Measurements from ENCODE around the gene BORCS5.

BORCS5 gene

DNA sequence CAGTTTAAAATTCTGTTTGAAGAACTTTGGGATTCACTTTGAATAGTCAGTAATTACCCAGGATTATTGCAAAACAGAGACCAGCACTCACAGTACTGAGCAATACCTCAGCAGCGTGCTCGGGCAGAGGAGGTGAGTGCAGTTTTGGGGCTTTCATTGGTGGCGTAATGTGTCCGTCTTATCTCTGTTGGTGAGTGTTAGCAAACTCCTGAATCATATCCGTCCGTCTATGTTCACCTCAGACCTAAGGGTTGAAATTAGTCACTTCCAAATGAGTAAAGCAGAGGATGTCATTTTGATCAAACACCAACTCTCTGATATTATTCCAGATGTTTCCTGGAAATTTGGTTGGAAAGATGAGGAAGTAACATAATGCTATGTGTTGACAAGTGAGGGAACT lies 82.8 kb downstream of the BORCS5 start:
- DNase-seq, result no peak

- DNase-seq, result peak; percentile 86
Measured at GRCh38 chr12:12440784-12441428, 84.0 kb downstream of the BORCS5 start.

DNA sequence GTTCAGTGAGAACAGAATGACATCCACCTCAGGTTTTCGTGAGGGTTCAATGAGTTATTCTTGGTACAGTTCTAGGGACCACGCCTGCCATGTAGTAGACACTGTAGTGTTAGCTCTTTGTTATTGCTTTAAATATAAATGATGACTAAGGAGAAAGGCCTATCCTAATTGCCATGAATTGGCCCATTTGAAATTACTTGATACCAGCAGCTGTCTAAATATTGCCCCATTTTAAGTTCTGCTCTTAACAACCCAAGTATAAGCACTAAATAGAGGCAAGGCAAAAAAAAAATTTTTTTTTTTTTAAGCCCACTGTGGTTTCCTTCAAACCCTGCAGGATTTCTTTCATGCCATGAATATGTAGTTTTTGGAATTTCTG lies 84.5 kb downstream of the BORCS5 start:
- peak; percentile 42 for DNase-seq

DNA sequence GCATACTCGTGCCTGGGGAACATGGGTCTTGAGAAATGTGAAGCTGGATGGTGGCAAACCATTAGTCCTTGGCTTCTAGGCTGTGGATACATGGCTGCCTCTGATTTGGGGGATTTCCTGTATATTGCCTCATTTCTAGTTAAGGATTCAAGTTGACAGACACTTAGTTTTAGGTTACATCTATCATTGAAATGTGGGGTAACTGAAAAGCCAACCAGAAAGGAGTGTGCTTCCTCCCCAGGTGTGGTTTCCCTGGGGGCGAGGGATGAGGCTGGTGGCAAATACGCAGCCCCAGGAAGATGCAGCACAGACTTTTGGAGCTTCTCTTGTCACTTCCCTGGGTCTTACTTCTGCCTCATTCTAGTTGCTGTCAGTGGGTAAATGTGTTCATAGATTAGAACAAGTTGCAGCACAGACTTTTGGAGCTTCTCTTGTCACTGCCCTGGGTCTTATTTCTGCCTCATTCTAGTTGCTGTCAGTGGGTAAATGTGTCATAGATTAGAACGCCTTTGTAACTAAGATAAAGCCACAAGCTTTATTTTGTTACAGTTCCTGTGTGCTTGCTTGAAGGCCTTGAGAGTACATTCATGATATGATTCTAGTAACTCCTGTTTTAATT lies 85.1 kb downstream of the BORCS5 start:
- DNase-seq, result no peak

- no peak for DNase-seq
Measured at GRCh38 chr12:12442548-12443071, 85.7 kb downstream of the BORCS5 start.

- DNase-seq, result no peak
Measured at GRCh38 chr12:12443431-12443878, 86.6 kb downstream of the BORCS5 start.

DNA sequence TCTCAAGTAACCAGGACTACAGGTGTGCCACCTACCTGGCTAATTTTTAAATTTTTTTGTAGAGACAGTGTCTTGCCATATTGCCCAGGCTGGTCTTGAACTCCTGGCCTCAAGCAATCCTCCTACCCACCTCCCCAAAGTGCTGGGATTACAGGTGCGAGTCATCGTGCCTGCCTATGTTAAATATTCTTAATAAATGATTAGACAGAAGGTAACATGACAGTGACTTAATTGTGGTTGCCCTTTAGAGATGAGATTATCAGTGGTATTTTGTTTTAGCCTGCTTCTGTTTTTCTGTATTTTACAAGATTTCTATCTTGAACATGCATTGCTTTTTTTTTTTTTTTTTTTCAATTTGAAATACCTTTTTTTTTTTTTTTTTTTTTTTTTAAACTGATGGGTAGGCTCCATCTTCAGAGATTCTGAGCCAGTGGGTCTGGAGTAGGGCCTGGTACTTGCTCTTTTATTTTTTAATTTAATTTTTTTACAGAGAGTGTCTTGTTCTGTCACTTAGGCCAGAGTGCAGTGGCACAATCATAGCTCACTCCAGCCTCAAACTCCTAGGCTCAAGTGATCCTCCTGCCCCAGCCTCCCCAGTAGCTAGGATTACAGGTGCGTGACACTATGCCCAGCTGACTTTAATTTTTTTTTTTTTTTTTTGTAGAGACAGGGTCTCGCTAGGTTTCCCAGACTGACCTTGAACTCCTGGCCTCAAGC lies 88.4 kb downstream of the BORCS5 start:
- no peak for DNase-seq

DNA sequence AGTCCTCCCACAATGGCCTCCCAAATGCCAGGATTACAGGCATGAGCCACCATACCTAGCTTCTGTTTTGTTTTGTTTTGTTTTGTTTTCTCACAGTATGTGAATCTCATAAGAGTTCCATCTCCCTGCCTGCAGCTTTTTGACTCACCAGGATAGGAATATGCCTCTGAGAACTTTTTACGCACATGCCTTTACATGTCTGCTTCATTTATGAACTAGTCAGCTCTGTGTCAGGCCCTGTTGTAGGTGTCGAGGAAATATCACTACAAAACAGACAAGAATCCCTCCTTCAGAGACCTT lies 89.0 kb downstream of the BORCS5 start:
- no peak for DNase-seq

GRCh38 chr12:12446786-12447185 lies 89.9 kb downstream of the BORCS5 start:
- DNase-seq, result no peak

DNA sequence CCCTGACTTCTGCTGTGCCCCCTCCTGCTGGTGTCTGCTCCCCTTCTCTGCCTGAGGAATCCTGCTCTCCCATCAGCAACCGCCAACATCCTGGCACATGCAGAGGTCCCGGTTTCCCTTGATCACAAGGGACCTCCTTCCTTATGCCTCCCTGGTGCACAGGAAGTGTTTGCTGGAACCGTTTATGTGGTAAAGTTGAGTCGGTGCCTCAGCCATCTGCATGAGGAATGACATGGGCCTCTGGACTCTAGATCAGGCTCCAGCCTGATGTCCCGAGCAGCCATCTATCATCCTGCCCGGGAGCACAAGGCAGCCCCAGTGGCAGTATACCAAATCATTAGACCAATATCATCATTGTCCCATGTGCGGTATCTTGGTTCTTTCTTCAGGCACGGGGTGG lies 90.4 kb downstream of the BORCS5 start:
- no peak for DNase-seq

GRCh38 chr12:12447837-12448236 lies 91.0 kb downstream of the BORCS5 start:
- no peak for DNase-seq

GRCh38 chr12:12449533-12450025 lies 92.7 kb downstream of the BORCS5 start:
- DNase-seq, result no peak

DNA sequence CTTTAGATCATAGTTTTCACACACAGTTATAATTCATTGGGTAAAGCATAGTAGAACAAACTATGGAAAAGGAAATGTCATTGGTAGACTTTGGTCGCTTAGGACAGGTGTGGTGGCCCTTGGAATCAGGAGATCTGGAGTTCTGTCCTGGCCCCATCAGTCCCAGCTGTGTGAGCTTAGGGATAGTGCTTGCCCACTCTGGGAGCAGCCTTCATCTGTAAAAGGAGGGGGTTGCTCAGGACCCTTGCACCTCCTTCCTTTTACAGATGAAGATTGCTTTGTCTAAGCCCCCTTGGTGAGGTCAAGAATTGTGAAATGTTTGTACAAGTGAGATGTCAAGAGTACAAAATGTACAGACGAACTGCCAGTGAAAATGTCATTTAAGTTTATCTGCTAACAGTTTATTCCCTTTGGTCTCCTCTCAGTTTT lies 93.2 kb downstream of the BORCS5 start:
- no peak for DNase-seq

DNA sequence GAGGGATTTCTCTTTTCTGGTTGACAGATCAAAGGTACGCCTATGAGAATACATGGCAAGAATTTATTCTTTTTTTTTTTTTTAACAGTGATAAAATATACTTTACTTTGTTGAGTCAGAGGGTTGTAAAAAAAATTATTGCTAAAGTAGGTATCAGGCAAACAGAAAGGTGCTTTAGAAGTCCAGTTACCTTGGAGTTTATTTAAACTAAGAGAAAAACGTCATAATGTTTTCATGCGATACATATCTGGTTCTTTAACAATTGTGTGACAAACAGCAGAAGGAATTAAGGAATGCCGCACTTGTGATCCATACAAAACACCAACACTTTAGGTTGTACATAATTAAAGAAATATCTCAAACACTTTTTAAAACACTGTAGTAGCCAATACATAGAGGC lies 94.2 kb downstream of the BORCS5 start:
- DNase-seq, result no peak

- no peak for DNase-seq
Measured at GRCh38 chr12:12452326-12452902, 95.5 kb downstream of the BORCS5 start.

- no peak for DNase-seq
Measured at GRCh38 chr12:12453635-12454034, 96.8 kb downstream of the BORCS5 start.

DNA sequence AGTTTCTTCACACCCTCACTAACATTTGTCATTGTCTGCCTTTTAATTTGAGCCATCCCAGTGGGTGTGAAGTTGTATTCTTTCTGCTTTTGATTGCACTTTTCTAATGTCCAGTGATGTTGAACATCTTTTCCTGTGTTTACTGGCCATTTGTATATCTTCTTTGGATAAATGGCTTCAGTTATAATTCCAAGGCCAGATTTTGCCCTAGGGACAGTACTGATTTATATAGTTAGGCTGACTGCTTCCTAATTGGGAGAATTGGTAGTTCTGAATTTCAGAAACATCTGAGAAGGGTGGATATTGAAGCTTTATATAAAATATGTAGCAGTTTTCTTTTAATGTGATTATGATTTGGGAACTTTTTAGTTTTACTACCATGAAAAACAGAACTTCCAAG lies 97.4 kb downstream of the BORCS5 start:
- no peak for DNase-seq

GRCh38 chr12:12456637-12457036 lies 99.8 kb downstream of the BORCS5 start:
- DNase-seq, result no peak

GRCh38 chr12:12460935-12461922 lies 104.4 kb downstream of the BORCS5 start:
- no peak for DNase-seq

GRCh38 chr12:12461923-12462315 lies 105.0 kb downstream of the BORCS5 start:
- DNase-seq, result no peak

DNA sequence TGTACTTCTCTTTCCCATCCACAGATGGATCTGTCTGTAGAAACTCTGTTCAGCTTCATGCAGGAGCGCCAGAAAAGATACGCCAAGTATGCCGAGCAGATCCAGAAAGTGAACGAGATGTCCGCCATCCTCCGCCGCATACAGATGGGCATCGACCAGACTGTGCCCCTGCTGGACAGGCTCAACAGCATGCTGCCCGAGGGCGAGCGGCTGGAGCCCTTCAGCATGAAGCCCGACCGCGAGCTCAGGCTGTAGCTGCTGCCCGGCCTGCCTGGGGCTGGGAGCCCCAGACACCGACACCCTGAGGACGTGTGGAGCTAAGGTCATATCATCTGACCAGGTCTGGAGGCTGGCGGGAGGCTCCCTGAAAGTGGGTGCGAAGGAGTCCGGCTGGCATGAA lies 108.6 kb downstream of the BORCS5 start:
- DNase-seq, result no peak

GRCh38 chr12:12466157-12466556 lies 109.3 kb downstream of the BORCS5 start:
- DNase-seq, result no peak

Measured in DMS79 (cell line).